Measurements from ENCODE around the gene CYP8B1.

The CYP8B1 gene

GRCh38 chr3:42874749-42875148 lies 930 bp downstream of the CYP8B1 start:
- no peak overlapping the region for H3K27ac Mint-ChIP-seq
- H3K27me3 Mint-ChIP-seq, result no peaks in the 10 kb centered on the region
- ATAC-seq (no peak), DNase-seq (no peak)
- no peaks in the 10 kb centered on the region for H3K4me1 Mint-ChIP-seq
- no peak overlapping the region for H3K4me3 Mint-ChIP-seq
- no peaks in the 10 kb centered on the region for H3K9me3 Mint-ChIP-seq
- no peaks in the 10 kb centered on the region for H3K36me3 Mint-ChIP-seq (ENCODE audit: low read depth)

- Mint-ChIP-seq H3K9me3 (no peaks in the 10 kb centered on the region), H3K4me1 (no peaks in the 10 kb centered on the region), H3K27me3 (no peaks in the 10 kb centered on the region), H3K36me3 (ENCODE audit: low read depth) (no peaks in the 10 kb centered on the region), H3K27ac (no peak overlapping the region), H3K4me3 (no peak overlapping the region)
- no peak for DNase-seq
- ATAC-seq, result no peak
Observed at GRCh38 chr3:42873221-42873982, 2.3 kb downstream of the CYP8B1 start.

GRCh38 chr3:42872718-42873117 lies 3.0 kb downstream of the CYP8B1 start:
- H3K4me3 Mint-ChIP-seq, result no peak overlapping the region
- H3K4me1 Mint-ChIP-seq, result no peaks in the 10 kb centered on the region
- ATAC-seq (no peak), DNase-seq (no peak)
- H3K27me3 Mint-ChIP-seq, result no peaks in the 10 kb centered on the region
- no peak overlapping the region for H3K27ac Mint-ChIP-seq
- no peaks in the 10 kb centered on the region for H3K36me3 Mint-ChIP-seq (ENCODE audit: low read depth)
- no peaks in the 10 kb centered on the region for H3K9me3 Mint-ChIP-seq

GRCh38 chr3:42871592-42872196 lies 4.0 kb downstream of the CYP8B1 start:
- no peaks in the 10 kb centered on the region for H3K9me3 Mint-ChIP-seq
- no peak overlapping the region for H3K4me3 Mint-ChIP-seq
- no peak overlapping the region for H3K27ac Mint-ChIP-seq
- no peaks in the 10 kb centered on the region for H3K27me3 Mint-ChIP-seq
- DNase-seq (no peak), ATAC-seq (no peak)
- no peaks in the 10 kb centered on the region for H3K36me3 Mint-ChIP-seq (ENCODE audit: low read depth)
- H3K4me1 Mint-ChIP-seq, result no peaks in the 10 kb centered on the region

GRCh38 chr3:42868841-42869240 lies 6.8 kb downstream of the CYP8B1 start:
- Mint-ChIP-seq H3K27me3 (no peaks in the 10 kb centered on the region), H3K36me3 (ENCODE audit: low read depth) (no peaks in the 10 kb centered on the region), H3K4me1 (no peaks in the 10 kb centered on the region), H3K27ac (no peak overlapping the region), H3K9me3 (no peaks in the 10 kb centered on the region), H3K4me3 (no peak overlapping the region)
- ATAC-seq (no peak), DNase-seq (no peak)

- Mint-ChIP-seq H3K27ac (no peak overlapping the region), H3K4me1 (no peaks in the 10 kb centered on the region), H3K4me3 (no peak overlapping the region), H3K27me3 (peaks cover 2% of the 10 kb centered on the region), H3K36me3 (ENCODE audit: low read depth) (no peaks in the 10 kb centered on the region), H3K9me3 (no peaks in the 10 kb centered on the region)
- no peak for DNase-seq
- ATAC-seq, result no peak
Observed at GRCh38 chr3:42867138-42867537, 8.5 kb downstream of the CYP8B1 start.

GRCh38 chr3:42865256-42865655 lies 10.4 kb downstream of the CYP8B1 start:
- Mint-ChIP-seq H3K27ac (no peak overlapping the region), H3K4me1 (no peaks in the 10 kb centered on the region), H3K36me3 (ENCODE audit: low read depth) (no peaks in the 10 kb centered on the region), H3K27me3 (peaks cover 9% of the 10 kb centered on the region), H3K9me3 (no peaks in the 10 kb centered on the region), H3K4me3 (no peak overlapping the region)
- no peak for ATAC-seq
- DNase-seq, result no peak

GRCh38 chr3:42864321-42864950 lies 11.2 kb downstream of the CYP8B1 start:
- H3K9me3 Mint-ChIP-seq, result no peaks in the 10 kb centered on the region
- peaks cover 9% of the 10 kb centered on the region for H3K27me3 Mint-ChIP-seq
- ATAC-seq (no peak), DNase-seq (no peak)
- no peaks in the 10 kb centered on the region for H3K4me1 Mint-ChIP-seq
- H3K4me3 Mint-ChIP-seq, result no peak overlapping the region
- no peaks in the 10 kb centered on the region for H3K36me3 Mint-ChIP-seq (ENCODE audit: low read depth)
- H3K27ac Mint-ChIP-seq, result no peak overlapping the region

GRCh38 chr3:42856544-42856943 lies 19.1 kb downstream of the CYP8B1 start:
- Mint-ChIP-seq H3K27ac (no peak overlapping the region), H3K36me3 (ENCODE audit: low read depth) (no peaks in the 10 kb centered on the region), H3K4me1 (no peaks in the 10 kb centered on the region), H3K9me3 (no peaks in the 10 kb centered on the region), H3K27me3 (peaks cover 10% of the 10 kb centered on the region), H3K4me3 (no peak overlapping the region)
- DNase-seq (no peak), ATAC-seq (no peak)

GRCh38 chr3:42855547-42856380 lies 19.9 kb downstream of the CYP8B1 start:
- DNase-seq (no peak), ATAC-seq (no peak)
- peaks cover 10% of the 10 kb centered on the region for H3K27me3 Mint-ChIP-seq
- no peak overlapping the region for H3K4me3 Mint-ChIP-seq
- no peaks in the 10 kb centered on the region for H3K4me1 Mint-ChIP-seq
- no peaks in the 10 kb centered on the region for H3K36me3 Mint-ChIP-seq (ENCODE audit: low read depth)
- no peak overlapping the region for H3K27ac Mint-ChIP-seq
- H3K9me3 Mint-ChIP-seq, result no peaks in the 10 kb centered on the region

- Mint-ChIP-seq H3K36me3 (ENCODE audit: low read depth) (no peaks in the 10 kb centered on the region), H3K4me3 (no peak overlapping the region), H3K27ac (no peak overlapping the region), H3K4me1 (no peaks in the 10 kb centered on the region), H3K9me3 (no peaks in the 10 kb centered on the region), H3K27me3 (peaks cover 6% of the 10 kb centered on the region)
- no peak for ATAC-seq
- no peak for DNase-seq
Observed at GRCh38 chr3:42855219-42855546, 20.5 kb downstream of the CYP8B1 start.

- no peak overlapping the region for H3K4me3 Mint-ChIP-seq
- H3K36me3 Mint-ChIP-seq (ENCODE audit: low read depth), result no peaks in the 10 kb centered on the region
- no peaks in the 10 kb centered on the region for H3K9me3 Mint-ChIP-seq
- ATAC-seq (no peak), DNase-seq (no peak)
- no peak overlapping the region for H3K27ac Mint-ChIP-seq
- peaks cover 6% of the 10 kb centered on the region for H3K27me3 Mint-ChIP-seq
- no peaks in the 10 kb centered on the region for H3K4me1 Mint-ChIP-seq
Observed at GRCh38 chr3:42853739-42854302, 21.9 kb downstream of the CYP8B1 start.

GRCh38 chr3:42853056-42853455 lies 22.6 kb downstream of the CYP8B1 start:
- Mint-ChIP-seq H3K4me1 (no peaks in the 10 kb centered on the region), H3K27ac (no peak overlapping the region)

GRCh38 chr3:42852441-42852840 lies 23.2 kb downstream of the CYP8B1 start:
- ATAC-seq (no peak), DNase-seq (no peak)
- H3K27me3 Mint-ChIP-seq, result peaks cover 4% of the 10 kb centered on the region
- no peak overlapping the region for H3K27ac Mint-ChIP-seq
- peaks cover 5% of the 10 kb centered on the region for H3K4me1 Mint-ChIP-seq
- H3K9me3 Mint-ChIP-seq, result no peaks in the 10 kb centered on the region
- H3K4me3 Mint-ChIP-seq, result no peak overlapping the region
- H3K36me3 Mint-ChIP-seq (ENCODE audit: low read depth), result no peaks in the 10 kb centered on the region

More at GRCh38 chr3:42853056-42853455, 22.6 kb downstream of the CYP8B1 start:
- Mint-ChIP-seq H3K27me3 (peaks cover 4% of the 10 kb centered on the region), H3K4me3 (no peak overlapping the region), H3K36me3 (ENCODE audit: low read depth) (no peaks in the 10 kb centered on the region), H3K9me3 (no peaks in the 10 kb centered on the region)
- ATAC-seq, result no peak
- DNase-seq, result no peak
